IMR-90 (cell line): ENCODE measurements around the gene KNCN. TPM values are rescaled to one million over a fixed set of nuclear protein-coding genes. Genes with fewer than 3 reads are reported as not detected.

ENCODE experiments used
- ATAC-seq: fragments of 200-7000 bp; cut with Tn5 transposase; 2 replicates; pipeline ENCODE4 v1.9.1; 2020; ENCODE audit warnings: low read depth, mild to moderate bottlenecking, moderate library complexity
- BruUV-seq: library from RNA; stranded (reverse); fragments of 400-500 nt; replicated peaks from 2 replicates; lab custom pipeline; 2021; lab: Mats Ljungman, UMichigan
- CTCF ChIA-PET: fragments of 300-600 bp; formaldehyde crosslinking; extraction: SDS; loops from one replicate; lab custom pipeline; 2021; ENCODE audit warnings: antibody characterized with exemption; lab: Yijun Ruan, JAX
- POLR2A ChIA-PET: fragments of 300-600 bp; sonication (Branson Sonifier 250); formaldehyde crosslinking; loops from one replicate; lab custom pipeline; 2022; ENCODE audit warnings: antibody characterized with exemption; ENCODE audit not compliant: unreplicated experiment; lab: Charles Lee
- DNase-seq: peaks from one replicate; pipeline ENCODE4 v3.0.0; 2013
- H2AFZ ChIP-seq: replicated peaks from 2 replicates; pipeline ENCODE3; 2013; ENCODE audit warnings: low read length, mild to moderate bottlenecking; ENCODE audit not compliant: poor library complexity
- H2AK5ac ChIP-seq: 2 replicates; pipeline ENCODE4 v1.6.1; 2013; ENCODE audit warnings: low read depth, low read length, inconsistent platforms
- H2AK9ac ChIP-seq: replicated peaks from 2 replicates; pipeline ENCODE3; 2013; ENCODE audit warnings: mild to moderate bottlenecking, low read depth, low read length, moderate library complexity; ENCODE audit not compliant: poor library complexity
- H2BK120ac ChIP-seq: 2 replicates; pipeline ENCODE4 v1.6.1; 2013; ENCODE audit warnings: low read depth, low read length, inconsistent platforms
- H2BK15ac ChIP-seq: 3 replicates; pipeline ENCODE4 v1.6.1; 2013; ENCODE audit warnings: low read depth, low read length, inconsistent platforms
- H2BK20ac ChIP-seq: 2 replicates; pipeline ENCODE4 v1.6.1; 2013; ENCODE audit warnings: low read depth, mild to moderate bottlenecking, inconsistent platforms, low read length, moderate library complexity
- H2BK5ac ChIP-seq: 2 replicates; pipeline ENCODE4 v1.6.1; 2013; ENCODE audit warnings: mild to moderate bottlenecking, low read depth, low read length, inconsistent platforms; ENCODE audit not compliant: poor library complexity, severe bottlenecking
- H3K14ac ChIP-seq: replicated peaks from 2 replicates; pipeline ENCODE4 v1.6.1; 2013; ENCODE audit warnings: low read depth, low read length, inconsistent platforms
- H3K18ac ChIP-seq: 2 replicates; pipeline ENCODE4 v1.6.1; 2013; ENCODE audit warnings: low read depth, low read length, control low read depth
- H3K23ac ChIP-seq: 2 replicates; pipeline ENCODE4 v1.6.1; 2013; ENCODE audit warnings: low read depth, low read length, inconsistent platforms
- H3K27ac ChIP-seq: 2 replicates; pipeline ENCODE4 v1.5.1; 2013; ENCODE audit warnings: mild to moderate bottlenecking, control low read depth, low read length; ENCODE audit not compliant: insufficient read depth
- H3K27me3 ChIP-seq: 2 replicates; pipeline ENCODE4 v1.6.1; 2013; ENCODE audit warnings: low read length; ENCODE audit not compliant: control insufficient read depth, insufficient read depth
- H3K36me3 ChIP-seq: 2 replicates; pipeline ENCODE4 v1.6.1; 2013; ENCODE audit warnings: low read length, mixed read lengths; ENCODE audit not compliant: control insufficient read depth, insufficient read depth
- H3K4ac ChIP-seq: 2 replicates; pipeline ENCODE4 v1.6.1; 2013; ENCODE audit warnings: low read depth, low read length, inconsistent platforms
- H3K4me1 ChIP-seq: 2 replicates; pipeline ENCODE4 v1.6.1; 2013; ENCODE audit warnings: low read length, mixed read lengths; ENCODE audit not compliant: control insufficient read depth, insufficient read depth
- H3K4me2 ChIP-seq: 2 replicates; pipeline ENCODE4 v1.6.1; 2013; ENCODE audit warnings: low read depth, mild to moderate bottlenecking, control low read depth, low read length, moderate library complexity
- H3K4me3 ChIP-seq: 2 replicates; pipeline ENCODE4 v1.5.1; 2013; ENCODE audit warnings: low read depth, mild to moderate bottlenecking, control low read depth, low read length, moderate library complexity; ENCODE audit not compliant: insufficient read depth
- H3K56ac ChIP-seq: 2 replicates; pipeline ENCODE4 v1.6.1; 2013; ENCODE audit warnings: low read length, inconsistent platforms; ENCODE audit not compliant: insufficient read depth; ENCODE audit errors: extremely low read depth
- H3K79me1 ChIP-seq, 2 experiments: 2 replicates each; pipeline ENCODE4 v1.6.1; 2013; ENCODE audit warnings: low read length in 2 of 2, inconsistent platforms in 1 of 2, low read depth in 1 of 2
- H3K9ac ChIP-seq: 2 replicates; pipeline ENCODE4 v1.6.1; 2013; ENCODE audit warnings: low read depth, low read length, control low read depth
- H3K9me1 ChIP-seq: 2 replicates; pipeline ENCODE4 v1.6.1; 2013; ENCODE audit warnings: low read length, inconsistent platforms; ENCODE audit not compliant: insufficient read depth
- H3K9me3 ChIP-seq: 2 replicates; pipeline ENCODE4 v1.6.1; 2013; ENCODE audit warnings: low read length; ENCODE audit not compliant: control insufficient read depth, insufficient read depth
- H4K20me1 ChIP-seq: 2 replicates; pipeline ENCODE4 v1.6.1; 2013; ENCODE audit warnings: low read length, inconsistent platforms; ENCODE audit not compliant: insufficient read depth
- H4K5ac ChIP-seq: 2 replicates; pipeline ENCODE4 v1.6.1; 2013; ENCODE audit warnings: mild to moderate bottlenecking, low read depth, low read length, control low read depth
- H4K8ac ChIP-seq, 2 experiments: 2 replicates each; pipeline ENCODE4 v1.6.1; 2013; ENCODE audit warnings: low read depth in 2 of 2, low read length in 2 of 2, control low read depth in 1 of 2, inconsistent platforms in 1 of 2
- H4K91ac ChIP-seq: 2 replicates; pipeline ENCODE4 v1.6.1; 2013; ENCODE audit warnings: low read depth, low read length, inconsistent platforms; ENCODE audit not compliant: insufficient read depth
- BHLHE40 ChIP-seq: fragments of 150-350 bp; IDR thresholded peaks from 2 replicates; pipeline ENCODE4 v1.6.1; 2016; ENCODE audit warnings: mild to moderate bottlenecking, low read depth, low read length
- CEBPB ChIP-seq: IDR thresholded peaks from 2 replicates; pipeline ENCODE4 v1.6.1; 2012; ENCODE audit warnings: low read depth, low read length, improper control_type of control experiment
- CHD1 ChIP-seq: IDR thresholded peaks from 2 replicates; pipeline ENCODE4 v1.6.1; 2012; ENCODE audit warnings: low read depth, low read length, improper control_type of control experiment
- MAZ ChIP-seq: IDR thresholded peaks from 2 replicates; pipeline ENCODE4 v1.6.1; 2012; ENCODE audit warnings: low read depth, mild to moderate bottlenecking, low read length, improper control_type of control experiment, moderate library complexity, borderline replicate concordance
- MXI1 ChIP-seq: IDR thresholded peaks from 2 replicates; pipeline ENCODE4 v1.6.1; 2012; ENCODE audit warnings: low read depth, mild to moderate bottlenecking, low read length, moderate library complexity, borderline replicate concordance
- POLR2A ChIP-seq: IDR thresholded peaks from 2 replicates; pipeline ENCODE4 v1.6.1; 2012; ENCODE audit warnings: mild to moderate bottlenecking, low read depth, low read length
- SMC3 ChIP-seq: fragments of 150-350 bp; IDR thresholded peaks from 2 replicates; pipeline ENCODE4 v1.6.1; 2016; ENCODE audit warnings: low read depth, mild to moderate bottlenecking, antibody characterized with exemption, low read length, moderate library complexity
- WGBS, 2 experiments: methylation state at CpG; one replicate each; pipeline versions ENCODE4 v1.1.5 to v1.1.7; 2013; ENCODE audit warnings: missing lambda C conversion rate in 2 of 2; ENCODE audit not compliant: insufficient read length in 1 of 2; ENCODE audit errors: extremely low coverage in 2 of 2; 5-methylcytosine and 5-hydroxymethylcytosine counted together
- dilution Hi-C: fragments of 300-500 bp; cut with HindIII; formaldehyde crosslinking; loops from one replicate; pipeline ENCODE4 v1.14.3; 2018; ENCODE audit warnings: low sequenced_read_pairs; ENCODE audit not compliant: unreplicated experiment
- in situ Hi-C: fragments of 300-500 bp; cut with MboI; formaldehyde crosslinking; loops from 3 replicates; pipeline ENCODE4 v1.14.3; 2019; ENCODE audit warnings: low sequenced_read_pairs, inconsistent platforms, mixed read lengths
- intact Hi-C: fragments of 100-400 bp; cut with micrococcal nuclease; formaldehyde crosslinking; loops from 2 replicates; pipeline ENCODE4 v1.10.0; 2022
- polyA plus RNA-seq, 3 experiments: library from polyadenylated mRNA; depleted of rRNA; stranded (reverse); fragments of >200 nt; gene quantifications; 2 replicates each; pipeline ENCODE4 v1.2.3, GENCODE V29; 2012; ENCODE audit warnings: low replicate concordance in 1 of 3
- total RNA-seq: library from RNA; depleted of rRNA; stranded (reverse); fragments of >200 nt; gene quantifications from 2 replicates; pipeline ENCODE4 v1.2.3, GENCODE V29; 2012
- TF ChIP-seq, protein P1 (sequence below): conservative IDR thresholded peaks from 2 replicates; pipeline ENCODE4 v1.5.1; 2012; ENCODE audit warnings: mild to moderate bottlenecking, low read depth, low read length, improper control_type of control experiment

Gene KNCN
- total and polyA plus RNA-seq, 2 of the 4 experiments (the other 2 are of a cell fraction): not detected

DNA sequence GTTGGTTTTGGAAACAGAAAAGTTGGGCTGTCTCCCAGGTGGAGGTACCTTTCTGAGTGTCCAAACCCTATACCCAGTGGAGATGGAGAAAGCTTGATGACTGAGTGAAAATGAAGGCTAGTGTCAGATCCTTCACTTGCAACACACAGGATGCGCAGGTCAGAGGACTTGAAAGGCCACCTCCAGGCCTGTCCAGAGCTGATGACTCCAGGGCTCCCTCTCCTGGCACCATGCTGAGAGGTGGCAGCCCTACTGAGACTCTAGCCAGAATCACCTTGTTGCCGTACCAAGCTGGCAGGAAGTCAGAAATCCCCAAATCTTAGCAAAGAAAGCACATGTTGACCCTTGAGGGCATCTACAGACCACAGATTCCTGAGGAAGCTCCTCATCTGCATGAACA, 16.4 kb downstream of the KNCN start:
- Histone ChIP-seq H3K4ac (no peak overlapping the region), H2BK120ac (no peak overlapping the region), H3K9me1 (no peaks in the 10 kb centered on the region), H3K4me2 (no peak overlapping the region), H4K20me1 (no peaks in the 10 kb centered on the region), H3K36me3 (no peaks in the 10 kb centered on the region), H3K18ac (no peak overlapping the region), H2BK15ac (no peak overlapping the region), H2BK20ac (no peak overlapping the region), H3K56ac (no peak overlapping the region), H4K91ac (no peak overlapping the region), H2AFZ (no peak overlapping the region), H3K27ac (no peak overlapping the region), H3K9me3 (no peaks in the 10 kb centered on the region), H3K14ac (no peak overlapping the region), H3K9ac (no peak overlapping the region), H3K4me3 (no peak overlapping the region), H2AK9ac (no peak overlapping the region), H3K27me3 (peaks cover 56% of the 10 kb centered on the region), H3K79me1 (no peaks in the 10 kb centered on the region), H2AK5ac (no peak overlapping the region), H3K23ac (no peak overlapping the region; the same call in 1 of the 2 replicates), H3K4me1 (no peaks in the 10 kb centered on the region), H4K5ac (no peak overlapping the region), H2BK5ac (no peak overlapping the region), H4K8ac (no peak overlapping the region)
- intact Hi-C loops: loop anchor here (10.0 kb wide), 1 partner anchor 640 kb away; no protein-coding TSS in a partner anchor
- dilution Hi-C loops: no loop called here
- ATAC-seq (no peak), DNase-seq (no peak)
- TF ChIP-seq CHD1 (no peak), MAZ (no peak), POLR2A (no peak), CEBPB (no peak), BHLHE40 (no peak), SMC3 (0 out of 2 replicates have a peak, but pooled peaks have one; percentile 15), MXI1 (no peak)
- TF ChIP-seq, protein P1, sequence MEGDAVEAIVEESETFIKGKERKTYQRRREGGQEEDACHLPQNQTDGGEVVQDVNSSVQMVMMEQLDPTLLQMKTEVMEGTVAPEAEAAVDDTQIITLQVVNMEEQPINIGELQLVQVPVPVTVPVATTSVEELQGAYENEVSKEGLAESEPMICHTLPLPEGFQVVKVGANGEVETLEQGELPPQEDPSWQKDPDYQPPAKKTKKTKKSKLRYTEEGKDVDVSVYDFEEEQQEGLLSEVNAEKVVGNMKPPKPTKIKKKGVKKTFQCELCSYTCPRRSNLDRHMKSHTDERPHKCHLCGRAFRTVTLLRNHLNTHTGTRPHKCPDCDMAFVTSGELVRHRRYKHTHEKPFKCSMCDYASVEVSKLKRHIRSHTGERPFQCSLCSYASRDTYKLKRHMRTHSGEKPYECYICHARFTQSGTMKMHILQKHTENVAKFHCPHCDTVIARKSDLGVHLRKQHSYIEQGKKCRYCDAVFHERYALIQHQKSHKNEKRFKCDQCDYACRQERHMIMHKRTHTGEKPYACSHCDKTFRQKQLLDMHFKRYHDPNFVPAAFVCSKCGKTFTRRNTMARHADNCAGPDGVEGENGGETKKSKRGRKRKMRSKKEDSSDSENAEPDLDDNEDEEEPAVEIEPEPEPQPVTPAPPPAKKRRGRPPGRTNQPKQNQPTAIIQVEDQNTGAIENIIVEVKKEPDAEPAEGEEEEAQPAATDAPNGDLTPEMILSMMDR: peak; percentile 35
- in situ Hi-C loops: no loop called here
- POLR2A ChIA-PET: no interaction called here
- CTCF ChIA-PET: interaction anchor here (0.8 to 0.9 kb wide), 3 partner anchors 13 to 121 kb away, joined by 3 read pairs; no protein-coding TSS in a partner anchor
- whole genome bisulfite sequencing, 2 experiments: 75% methylated on average over 1 of the region's 2 CpGs; no CpG with 5 or more reads in 1 of the 2 experiments
- BruUV-seq: no TSS peak
